T-helper 2 cell (primary cell): ENCODE measurements around the gene PRKCD.

Experiments
- DNase-seq, 5 experiments: peaks; one replicate each; pipeline versions ENCODE4 v3.0.0 to v3.0.0-alpha.2; 2012 to 2022

PRKCD gene

DNA sequence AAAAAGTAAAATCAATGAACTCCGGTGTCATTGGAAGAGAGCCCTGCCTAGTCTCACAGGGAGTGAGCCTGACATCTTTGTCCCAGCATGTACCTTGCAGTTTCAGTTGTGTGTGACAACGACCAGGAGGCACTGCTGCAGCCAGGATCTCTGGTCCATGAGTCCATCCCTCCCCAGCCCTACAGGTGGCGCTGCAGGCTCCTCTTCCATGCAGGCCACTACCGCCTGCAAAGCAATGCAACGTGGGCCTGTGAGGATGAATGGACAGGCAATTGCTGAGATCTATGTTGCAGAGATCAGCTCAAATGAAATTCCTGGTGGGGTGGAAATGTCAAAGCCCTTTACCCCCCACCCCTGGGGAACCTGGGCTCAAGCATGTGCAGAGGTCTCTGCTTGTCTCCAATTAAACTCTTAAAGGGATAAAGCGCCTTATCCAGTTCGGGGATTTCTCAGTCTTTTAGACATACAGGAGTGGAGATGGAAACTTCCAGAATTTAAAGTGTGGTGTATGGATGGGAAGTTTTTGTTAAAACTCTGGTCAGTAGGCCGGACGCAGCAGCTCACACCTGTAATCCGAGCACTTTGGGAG is 59.0 kb downstream of the PRKCD start:
- peak; percentile 10 to 81 (median 55) for DNase-seq

DNA sequence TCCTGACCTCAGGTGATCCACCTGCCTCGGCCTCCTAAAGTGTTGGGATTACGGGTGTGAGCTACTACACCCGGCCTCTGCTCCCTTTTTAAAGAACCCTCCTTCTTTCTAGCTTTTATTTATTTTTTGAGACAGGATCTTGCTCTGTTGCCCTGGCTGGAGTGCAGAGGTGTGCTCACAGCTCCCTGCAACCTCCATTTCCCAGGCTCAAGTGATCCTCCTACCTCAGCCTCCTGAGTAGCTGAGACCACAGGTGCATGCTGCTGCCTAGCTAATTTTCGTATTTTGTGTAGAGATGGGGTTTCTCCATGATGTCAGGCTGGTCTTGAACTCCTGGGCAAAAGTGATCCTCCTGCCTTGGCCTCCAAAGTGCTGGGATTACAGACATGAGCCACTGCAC is 60.3 kb downstream of the PRKCD start:
- DNase-seq = no peak

DNA sequence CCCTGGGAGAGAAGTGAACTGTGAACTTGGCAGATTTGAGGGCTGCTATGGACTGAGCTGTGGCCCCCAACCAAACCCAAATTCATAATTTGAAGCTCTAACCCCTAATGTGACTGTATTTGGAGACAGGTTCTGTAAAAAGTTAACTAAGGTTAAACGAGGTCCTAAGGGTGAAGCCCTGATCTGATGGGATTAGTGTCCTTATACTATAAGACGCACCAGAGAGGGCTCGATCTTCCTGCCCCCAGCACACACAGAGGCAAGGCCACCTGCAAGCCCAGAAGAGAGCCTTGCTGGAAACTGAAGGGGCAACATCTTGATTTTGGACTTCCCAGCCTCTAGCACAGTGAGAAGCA is 60.8 kb downstream of the PRKCD start:
- DNase-seq = no peak

DNA sequence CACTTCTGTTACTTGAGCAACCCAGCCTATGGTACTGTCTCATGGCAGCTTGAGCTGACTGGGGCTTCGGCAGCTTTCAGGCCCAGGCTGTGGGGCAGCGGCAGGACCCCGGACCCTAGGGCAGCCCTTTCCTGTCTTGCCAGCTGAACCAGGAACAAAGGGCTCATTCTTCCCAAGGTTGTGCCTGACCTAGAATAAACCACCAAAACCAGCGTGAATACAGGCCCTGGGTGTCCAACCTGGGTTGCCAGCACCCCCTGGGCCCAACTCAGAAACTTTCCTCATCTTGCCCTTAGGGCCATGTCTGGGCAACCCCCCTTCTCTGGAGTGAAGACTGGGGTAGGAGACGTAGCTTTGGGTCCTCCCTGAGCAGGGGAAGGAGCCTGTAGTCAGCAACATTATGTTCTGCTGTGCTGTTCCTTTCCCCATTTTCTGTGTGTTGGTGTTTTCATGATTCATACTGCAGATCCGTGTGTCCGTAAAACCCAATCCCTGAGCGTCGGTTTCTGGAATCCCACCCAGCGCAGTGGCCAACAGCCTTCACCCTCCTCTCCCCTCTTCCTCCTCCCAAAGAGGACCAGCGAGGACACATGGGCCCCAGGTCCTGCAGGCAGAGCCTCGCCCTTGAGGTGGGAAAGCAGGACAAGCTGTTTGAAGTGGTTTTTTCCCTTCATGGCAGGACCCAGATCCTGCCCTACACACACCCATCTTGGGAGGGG is 61.3 kb downstream of the PRKCD start:
- no peak for DNase-seq

DNA sequence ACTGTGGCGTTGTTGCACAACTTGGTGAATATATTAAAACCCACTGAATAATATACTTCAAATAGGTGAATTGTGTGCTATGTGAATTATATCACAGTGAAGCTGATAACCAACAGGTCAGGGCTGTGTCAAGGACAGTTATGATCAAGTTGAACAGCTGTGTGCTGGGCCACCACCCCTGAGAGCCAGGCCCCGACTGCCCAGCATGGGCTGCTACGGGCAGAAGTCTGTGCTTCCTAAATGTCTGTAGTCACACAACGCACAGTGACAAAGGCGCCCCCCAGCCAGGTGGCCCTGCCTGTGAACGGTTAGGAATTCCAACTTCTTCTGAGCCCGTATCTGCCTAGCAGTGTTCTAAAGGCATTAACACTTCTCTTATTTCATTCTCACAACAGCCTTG is 62.0 kb downstream of the PRKCD start:
- no peak for DNase-seq

DNA sequence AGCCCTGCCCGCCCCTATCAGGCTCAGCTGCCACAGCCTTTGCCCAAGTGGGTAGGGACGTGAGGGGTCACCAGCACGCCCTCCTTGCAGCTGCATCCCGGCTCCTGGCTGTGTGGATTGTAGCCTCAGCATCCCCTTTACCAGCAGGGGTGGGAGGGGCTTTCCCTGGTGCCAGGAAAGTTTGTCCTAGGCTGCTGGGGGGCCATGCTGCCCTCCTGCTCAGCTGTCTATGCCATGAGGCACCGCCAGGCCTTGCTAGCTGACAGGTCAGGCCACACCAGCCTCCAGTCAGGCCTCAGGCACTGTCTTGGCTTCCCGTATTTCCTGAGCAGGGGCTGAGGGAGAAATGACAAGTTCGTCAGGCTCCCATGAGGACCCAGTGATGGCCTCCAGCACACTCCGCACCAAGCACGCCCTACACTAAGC is 62.5 kb downstream of the PRKCD start:
- no peak for DNase-seq

DNA sequence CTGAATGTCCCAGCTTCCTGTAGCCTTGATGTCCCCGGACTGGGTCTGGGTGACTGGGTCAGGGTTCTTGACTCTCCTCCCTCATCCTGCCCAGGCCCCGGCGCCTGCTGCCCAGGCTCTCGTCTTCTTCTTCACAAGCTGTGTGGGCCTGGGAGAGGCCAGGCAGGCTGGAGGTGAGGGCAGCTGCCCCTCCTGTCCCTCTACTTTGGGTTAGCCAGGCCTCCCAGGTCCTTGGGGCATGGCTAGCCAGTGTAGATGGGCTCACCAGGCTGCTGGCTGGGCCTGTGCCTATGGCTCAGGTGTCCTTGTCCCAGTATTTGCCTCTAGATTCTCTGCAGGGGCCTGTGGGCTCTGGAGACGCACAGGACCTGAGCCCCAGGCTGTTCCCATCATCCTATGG is 63.0 kb downstream of the PRKCD start:
- no peak for DNase-seq

DNA sequence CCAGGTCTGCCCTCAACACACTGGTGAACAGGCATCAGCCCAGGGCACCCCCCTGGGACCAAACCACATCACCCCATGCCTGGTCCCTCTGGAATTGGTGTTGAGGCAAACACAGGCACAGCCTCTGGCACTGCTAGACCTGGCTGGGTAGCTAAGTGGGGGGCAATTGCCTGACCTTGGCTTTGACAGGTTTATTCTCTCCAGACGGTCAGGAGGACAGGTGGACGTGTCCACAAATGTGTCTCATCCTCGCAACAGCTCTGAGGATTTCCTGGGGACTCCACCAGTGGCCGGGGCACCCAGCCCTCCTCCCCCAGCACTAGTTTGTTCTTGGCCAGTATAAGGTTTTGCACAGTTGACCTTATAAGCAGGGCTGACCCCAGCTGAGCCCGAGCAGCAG is 63.5 kb downstream of the PRKCD start:
- DNase-seq = no peak

DNA sequence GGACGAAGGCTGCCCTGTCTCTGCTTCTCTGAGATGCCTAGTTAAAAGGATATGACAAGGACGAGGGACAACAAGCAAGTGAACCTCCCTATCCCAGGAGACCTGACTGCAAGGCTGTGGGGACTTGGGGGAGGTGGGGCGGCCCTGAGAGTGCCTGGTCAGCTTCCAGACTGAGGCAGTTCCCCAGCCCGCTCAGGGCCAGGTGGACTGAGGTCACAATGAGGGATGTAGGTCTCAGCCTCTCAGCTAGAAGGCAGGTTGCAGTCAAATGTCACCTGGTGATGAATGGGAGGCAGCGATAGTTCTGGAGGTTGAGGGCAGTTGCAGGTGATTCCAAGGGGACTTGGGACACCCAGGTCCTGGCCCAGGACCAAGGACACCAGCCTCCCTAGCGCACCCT is 64.2 kb downstream of the PRKCD start:
- DNase-seq = no peak

DNA sequence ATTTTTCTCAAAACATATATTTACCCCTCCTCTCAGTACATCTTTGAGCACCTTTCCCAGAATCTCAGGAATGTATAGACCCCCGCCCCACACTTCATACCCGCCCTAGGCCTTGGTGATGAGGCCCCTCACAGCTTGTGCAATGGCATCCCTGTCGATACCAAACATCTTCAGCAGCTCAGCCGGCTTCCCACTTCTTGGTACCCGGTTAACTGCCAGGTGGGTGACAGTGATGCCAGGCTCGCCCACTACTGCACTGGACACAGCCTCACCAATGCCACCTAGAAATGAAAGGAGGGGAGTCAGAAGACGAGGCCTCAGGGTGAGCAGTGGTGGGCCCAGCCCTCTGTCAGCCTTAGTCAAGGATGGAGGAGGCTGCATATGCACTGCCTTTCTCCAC is 64.6 kb downstream of the PRKCD start:
- DNase-seq = no peak

DNA sequence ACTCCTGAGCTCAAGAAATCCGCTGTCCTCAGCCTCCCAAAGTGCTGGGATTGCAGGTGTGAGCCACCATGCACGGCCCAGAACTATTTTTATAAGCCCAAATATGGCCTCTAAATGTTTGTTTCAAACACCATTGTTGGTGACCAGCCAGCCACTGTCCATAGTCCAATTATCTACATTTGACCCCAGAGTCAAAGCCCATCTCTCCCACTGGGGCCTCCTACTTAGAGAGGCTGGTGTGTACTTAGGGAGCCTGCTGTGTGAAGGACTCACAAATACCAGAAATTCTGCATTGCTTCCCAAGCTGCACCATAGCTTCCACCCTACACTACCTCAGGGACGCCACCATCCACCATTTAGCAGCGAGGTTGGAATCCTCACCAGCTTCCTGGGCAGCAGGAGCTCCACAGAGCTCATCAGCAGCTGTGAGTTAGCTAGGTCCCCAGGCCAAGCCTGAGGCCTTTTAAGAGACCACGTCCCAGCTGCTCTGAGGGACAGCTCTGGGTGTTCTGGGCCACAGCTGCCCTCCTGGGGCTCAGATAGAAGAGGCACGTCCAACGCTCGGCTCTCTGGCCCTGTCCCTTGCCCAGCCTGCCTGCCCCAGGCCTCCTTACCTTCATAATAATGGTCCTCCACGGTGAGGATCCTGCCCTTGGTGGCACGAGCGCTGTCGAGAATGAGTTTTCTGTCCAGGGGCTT is 65.3 kb downstream of the PRKCD start:
- DNase-seq = no peak

DNA sequence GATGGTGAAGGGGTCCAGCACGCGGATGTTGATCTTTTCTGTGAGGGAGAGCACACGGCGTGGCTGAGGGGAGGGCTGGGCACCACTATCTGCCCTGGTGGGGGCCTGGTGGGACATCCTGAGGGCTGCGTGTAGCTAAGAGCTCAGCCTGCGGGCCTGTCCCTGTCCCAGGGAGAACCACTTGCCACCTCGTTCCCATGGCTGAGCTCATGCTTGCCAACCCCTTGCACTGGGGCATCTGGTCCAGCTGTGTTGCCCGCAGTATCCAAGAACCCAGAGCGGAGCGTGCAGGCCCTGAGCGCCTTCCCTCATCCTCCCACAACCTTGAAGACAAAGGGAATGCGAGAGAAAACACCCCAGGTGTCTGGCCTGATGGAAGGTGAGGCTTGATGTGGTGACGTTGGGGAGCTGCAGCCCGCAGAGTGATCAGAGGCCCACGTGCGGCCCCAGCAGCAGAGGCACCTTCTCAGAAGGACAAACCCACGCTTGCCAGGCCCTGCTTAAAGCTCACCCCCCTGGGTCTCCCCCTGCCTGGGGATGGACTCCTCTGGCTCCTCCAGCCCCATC is 65.9 kb downstream of the PRKCD start:
- DNase-seq = no peak

DNA sequence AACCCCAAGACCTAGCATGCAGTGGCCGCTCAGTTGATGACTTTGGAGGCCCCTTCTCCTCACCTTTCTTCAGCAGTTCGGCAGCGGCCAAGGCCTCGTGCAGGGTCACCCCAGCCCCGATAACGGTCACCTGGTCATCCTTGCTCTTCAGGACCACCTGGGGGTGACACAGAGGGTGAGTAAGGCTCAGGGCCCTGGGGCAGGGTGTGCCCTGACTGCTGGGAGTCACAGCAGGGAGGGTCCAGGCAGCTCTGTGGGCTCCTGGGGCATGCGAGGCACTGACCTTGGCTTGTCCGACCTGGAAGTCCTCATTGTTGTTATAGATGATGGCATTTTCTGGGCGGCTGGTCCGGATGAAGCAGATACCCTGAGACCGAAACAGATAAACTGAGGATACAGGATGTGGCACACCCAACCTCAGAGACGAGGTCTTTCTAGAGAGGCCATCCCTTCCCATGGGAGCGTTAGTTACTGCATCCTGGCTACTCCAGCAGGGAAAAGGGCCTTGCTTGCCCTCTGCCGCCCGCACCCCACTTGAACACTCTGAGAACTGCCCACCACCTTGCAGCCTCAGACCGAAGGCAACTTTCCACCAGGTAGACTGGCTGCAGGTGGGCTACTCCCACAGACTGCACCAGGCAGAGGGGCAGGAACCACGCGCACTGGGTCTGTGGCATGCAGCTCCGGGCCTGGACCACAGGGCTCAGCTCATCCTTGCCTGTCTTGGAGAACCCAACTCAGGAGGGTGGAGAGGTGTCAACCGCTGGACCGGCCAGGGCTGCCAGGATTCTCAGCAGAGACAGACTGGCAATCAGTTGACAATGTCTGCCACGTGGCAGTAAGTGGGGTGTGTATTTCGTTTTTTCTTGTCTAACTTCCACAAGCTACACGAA is 67.2 kb downstream of the PRKCD start:
- DNase-seq = no peak

DNA sequence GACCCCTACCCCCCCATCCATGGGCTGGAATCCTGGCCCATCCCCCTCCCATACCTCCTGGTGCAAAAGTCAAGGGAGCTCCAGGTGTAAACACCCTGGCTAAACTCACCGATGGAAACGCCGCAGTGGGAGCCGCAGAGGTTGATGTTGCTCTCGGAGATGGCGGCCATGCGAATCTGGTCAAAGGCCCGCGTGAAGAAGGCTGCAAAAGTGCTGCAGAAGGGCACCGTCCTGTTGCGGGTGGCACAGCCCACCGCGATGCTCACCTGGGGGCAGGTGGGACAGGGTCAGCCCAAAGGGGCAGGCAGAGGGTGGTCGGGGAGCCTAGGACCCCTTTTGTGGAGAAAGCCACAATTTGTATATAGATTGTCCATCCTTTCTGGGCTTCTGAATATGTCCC is 68.2 kb downstream of the PRKCD start:
- DNase-seq = no peak

DNA sequence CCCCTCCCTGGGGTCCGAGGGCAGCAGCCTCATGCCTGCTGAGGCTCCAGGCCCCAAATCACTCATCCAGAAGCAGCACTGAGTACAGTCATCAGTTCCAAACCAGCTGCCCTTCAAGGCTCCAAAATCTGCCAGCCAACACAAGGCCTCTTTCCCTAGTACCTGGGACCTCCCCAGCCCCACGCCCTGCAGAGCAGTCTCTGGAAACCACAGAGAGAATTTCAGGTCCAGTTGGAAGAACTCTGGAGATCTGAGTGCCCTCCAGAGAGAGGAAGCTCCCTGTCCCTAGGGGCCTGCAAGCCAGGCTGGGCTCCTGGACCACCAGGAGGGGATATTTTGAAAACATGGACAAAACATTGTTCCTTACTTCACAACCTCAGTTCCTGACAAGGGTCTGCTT is 68.6 kb downstream of the PRKCD start:
- no peak for DNase-seq

DNA sequence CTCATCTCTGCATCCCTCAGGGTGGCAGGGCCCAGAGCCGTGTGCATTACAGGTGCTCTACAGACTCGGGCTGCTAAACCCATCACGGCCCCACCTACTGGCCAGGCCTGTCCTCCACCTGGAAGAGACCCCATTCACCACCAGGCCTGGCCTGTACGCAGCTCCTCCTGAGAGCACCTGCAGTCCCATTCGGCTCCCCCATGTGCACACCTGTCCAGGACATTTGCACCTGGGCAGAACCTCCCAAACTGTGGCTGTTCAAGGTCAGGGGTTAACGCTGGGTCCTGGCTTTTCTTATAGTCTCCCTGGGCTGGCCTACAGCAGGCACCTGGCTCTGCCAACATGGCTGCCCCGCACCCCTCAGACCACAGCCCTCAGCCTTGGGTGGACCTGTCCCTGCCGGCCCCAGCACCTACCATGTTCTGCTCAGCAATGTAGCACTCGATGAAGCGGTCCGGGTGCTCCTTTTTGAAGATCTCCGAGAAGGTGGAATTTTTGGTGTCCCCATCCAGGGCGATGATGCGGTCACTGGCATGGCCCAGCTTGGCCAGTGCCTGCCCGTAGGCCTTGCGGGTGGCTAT is 69.1 kb downstream of the PRKCD start:
- no peak for DNase-seq

DNA sequence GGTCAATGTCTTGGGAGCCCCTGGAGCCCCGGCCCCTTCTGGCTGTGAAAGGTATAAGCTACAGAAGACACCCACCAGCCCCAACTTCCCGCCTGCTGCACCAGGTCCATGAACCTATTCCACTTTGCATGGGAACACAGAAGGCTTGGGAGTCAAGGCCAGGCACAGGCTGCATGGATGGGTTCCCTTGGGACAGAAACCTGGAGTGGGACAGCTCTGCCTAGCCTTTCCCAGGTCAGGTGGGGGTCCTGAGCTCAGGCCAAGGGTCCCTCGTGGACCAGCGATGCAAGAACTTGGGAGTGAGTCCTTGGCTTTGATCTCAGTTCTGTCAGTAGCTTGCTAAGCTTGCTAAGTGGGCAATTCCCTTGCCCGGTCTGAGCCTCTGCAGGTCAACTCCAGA is 69.8 kb downstream of the PRKCD start:
- DNase-seq = no peak

DNA sequence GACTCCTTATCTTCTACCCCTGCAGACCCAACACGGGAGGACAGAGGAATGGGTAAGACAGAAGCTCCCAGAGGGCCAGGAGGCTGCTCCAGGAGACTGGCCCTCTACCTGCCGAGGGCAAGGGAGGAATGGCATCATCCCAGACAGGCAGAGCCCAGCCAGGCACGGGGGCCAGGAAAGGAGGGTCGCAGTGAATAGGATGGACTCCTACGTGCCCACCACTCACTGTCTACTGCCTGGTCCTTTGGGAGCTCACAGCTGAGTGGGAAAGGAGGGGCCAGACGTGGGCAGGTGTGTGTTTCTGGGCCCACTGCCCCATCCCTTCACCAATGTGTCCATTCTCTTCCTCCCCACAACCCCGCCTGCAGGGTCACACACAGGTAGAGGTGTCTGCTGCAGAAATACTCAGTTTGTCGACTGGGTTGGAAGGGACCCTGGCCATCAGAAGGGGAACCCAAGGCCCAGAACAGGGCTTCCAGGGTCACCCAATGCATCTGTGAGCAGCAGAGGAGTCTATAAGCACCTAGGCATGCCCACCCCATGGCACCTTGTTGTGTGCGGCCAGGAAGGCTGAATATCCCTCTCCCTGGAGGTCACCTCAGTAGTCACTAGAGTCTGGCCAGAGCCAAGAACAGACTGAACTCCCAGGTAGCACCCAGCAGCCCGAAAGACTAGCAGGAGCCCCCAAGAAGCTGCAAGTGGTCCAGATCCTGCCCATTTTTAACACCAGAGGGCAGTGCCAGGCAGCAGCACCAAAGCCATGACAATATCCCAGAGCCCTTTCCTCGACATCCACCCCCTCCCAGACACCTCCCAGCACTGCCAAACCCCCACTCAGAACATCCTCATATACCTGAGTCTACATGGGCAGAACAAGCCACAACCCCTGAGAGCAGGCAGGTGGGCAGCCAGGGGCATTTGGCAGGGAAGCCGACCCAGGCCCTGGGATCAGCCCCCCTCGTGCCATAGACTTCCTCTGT is 70.8 kb downstream of the PRKCD start:
- DNase-seq = no peak

DNA sequence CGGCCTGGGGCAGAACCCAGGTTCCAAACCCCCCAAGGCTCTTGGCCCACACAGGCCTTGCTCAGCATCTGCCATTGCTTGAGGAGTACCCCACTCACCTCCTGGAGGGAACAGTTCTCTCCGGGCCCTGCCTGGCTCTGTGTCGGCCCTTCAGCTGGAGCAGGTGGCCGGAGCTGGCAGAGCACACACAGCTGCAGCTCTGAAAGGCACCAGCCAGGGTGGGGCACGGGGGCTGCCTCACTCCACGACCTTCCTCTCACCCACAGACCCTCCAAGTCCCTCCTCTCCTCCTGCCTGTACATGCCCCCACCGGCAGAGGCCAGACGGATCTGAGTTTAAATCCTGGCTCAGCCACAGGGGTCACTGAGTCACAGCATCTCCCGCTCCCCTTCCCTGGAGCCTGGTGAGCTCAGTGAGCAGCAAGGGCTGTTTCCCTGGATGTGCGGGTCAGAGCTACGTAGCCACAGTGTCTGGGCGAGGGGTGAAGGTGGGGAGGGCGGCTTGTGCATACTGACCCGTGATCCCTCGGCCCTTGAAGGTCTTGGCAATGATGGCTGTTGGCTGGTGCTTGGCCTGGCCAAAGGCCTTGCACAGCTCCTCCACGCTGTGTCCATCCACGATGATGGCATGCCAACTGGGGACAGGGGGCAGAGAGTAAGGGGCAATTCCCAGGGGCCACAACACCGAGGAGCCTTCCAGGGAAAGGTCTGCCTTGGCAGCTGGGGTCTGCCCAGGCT is 71.8 kb downstream of the PRKCD start:
- DNase-seq = no peak

DNA sequence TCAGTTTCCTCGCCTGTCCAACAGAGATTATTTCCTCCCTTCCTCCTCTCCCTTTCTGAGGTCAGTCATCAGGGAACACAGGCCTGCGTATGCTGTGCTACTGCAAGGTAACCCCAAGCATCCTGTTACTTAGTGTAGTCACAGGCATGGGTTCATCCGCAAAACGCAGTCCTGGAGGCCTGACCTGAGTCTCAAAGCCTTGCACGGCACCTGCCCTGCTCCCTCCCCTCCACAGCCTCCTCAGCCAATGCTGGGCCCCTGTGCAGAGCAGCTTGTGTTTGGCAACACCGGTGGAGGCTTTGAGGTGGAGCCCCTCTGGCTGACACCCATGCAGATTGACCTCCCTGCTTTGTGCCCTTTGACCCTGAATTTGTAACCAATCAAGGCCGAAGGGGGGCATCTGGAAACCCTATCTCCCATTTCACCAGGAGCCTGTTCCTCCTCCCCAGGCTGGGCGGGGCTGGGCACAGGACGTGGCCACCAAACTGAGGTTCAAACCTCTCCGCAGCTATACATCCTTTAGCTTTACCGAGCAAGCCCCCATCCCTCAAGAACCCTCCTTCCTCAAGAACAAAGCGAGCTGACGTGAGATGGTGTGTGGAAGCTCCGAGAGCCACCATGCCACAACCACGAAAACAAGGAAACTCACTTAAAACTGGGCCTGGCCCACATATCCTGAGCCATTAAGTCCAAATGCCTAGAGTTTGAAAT is 73.3 kb downstream of the PRKCD start:
- peak in 1 of 5 experiments; percentile 29 for DNase-seq
